GM23248 (cell line): ENCODE data around the gene NEB.

Experiments used
- EZH2 ChIP-seq: fragments of 200-600 bp; sonication (generic); IDR thresholded peaks from 2 replicates; pipeline ENCODE4 v1.6.1; 2018; ENCODE audit warnings: antibody characterized with exemption, mild to moderate bottlenecking; ENCODE audit not compliant: insufficient read depth, poor library complexity, severe bottlenecking
- EZH2phosphoT487 ChIP-seq: fragments of 200-600 bp; sonication (generic); IDR thresholded peaks from 2 replicates; pipeline ENCODE4 v1.6.1; 2018; ENCODE audit warnings: antibody characterized with exemption, moderate library complexity, mild to moderate bottlenecking, low read depth; ENCODE audit not compliant: insufficient read depth

DNA sequence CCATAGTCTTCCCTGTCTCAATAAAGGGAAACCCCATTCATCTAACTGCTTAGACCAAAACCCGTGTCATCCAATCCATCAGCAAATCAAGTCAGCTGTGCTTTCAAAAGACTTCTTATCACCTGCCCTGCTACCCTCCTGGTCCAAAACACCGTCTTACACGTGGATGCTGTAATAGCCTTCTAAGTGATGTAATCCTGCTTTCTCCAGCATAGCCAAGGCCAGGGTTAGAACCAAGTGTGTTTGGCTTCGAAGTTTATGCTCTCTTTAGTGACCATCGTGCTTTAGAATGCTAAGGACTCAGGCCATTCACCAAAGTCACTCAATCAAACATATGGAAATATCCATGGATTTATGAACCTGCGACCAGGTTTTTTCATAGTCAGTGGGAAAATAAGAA, 25.5 kb downstream of the NEB start:
- TF ChIP-seq EZH2 = no peak
- no peak for TF ChIP-seq EZH2phosphoT487
